CD4-positive, alpha-beta T cell (primary cell): ENCODE data around the gene TMED10. TPM values are rescaled to one million over a fixed set of nuclear protein-coding genes. Genes with fewer than 3 reads are reported as not detected.

ENCODE experiments used
- ATAC-seq: fragments of 200-7000 bp; cut with Tn5 transposase; one replicate; pipeline ENCODE4 v1.10.0; 2022; ENCODE audit warnings: mild to moderate bottlenecking; ENCODE audit not compliant: poor library complexity
- CTCF ChIA-PET: fragments of 350-600 bp; sonication (Branson Sonifier 250); formaldehyde crosslinking; loops from one replicate; lab custom pipeline; 2021; ENCODE audit warnings: antibody characterized with exemption, inconsistent platforms; lab: Charles Lee
- POLR2A ChIA-PET: fragments of 350-600 bp; sonication (Branson Sonifier 250); formaldehyde crosslinking; loops from one replicate; lab custom pipeline; 2021; ENCODE audit warnings: antibody characterized with exemption, inconsistent platforms; lab: Charles Lee
- DNase-seq, 14 experiments: peaks; one replicate each; pipeline ENCODE4 v3.0.0-alpha.2; 2013 to 2020; ENCODE audit warnings: mixed read lengths in 2 of 14
- H3K27ac ChIP-seq, 2 donors: one replicate each; pipeline versions ENCODE4 v1.5.1 to v1.7.0; 2013; ENCODE audit warnings: low read length in 2 of 2, low read depth in 1 of 2, mild to moderate bottlenecking in 1 of 2
- H3K27me3 ChIP-seq, 2 experiments: 1 replicate in 1 of 2; 2 replicates in 1 of 2; pipeline versions ENCODE4 v1.6.1 to v1.7.0; 2013; ENCODE audit warnings: low read length in 2 of 2, control low read depth in 1 of 2, mild to moderate bottlenecking in 1 of 2, moderate library complexity in 1 of 2; ENCODE audit not compliant: insufficient read depth in 2 of 2, control insufficient read depth in 1 of 2
- H3K36me3 ChIP-seq: one replicate; pipeline ENCODE4 v1.6.1; 2013; ENCODE audit warnings: low read length, control low read depth; ENCODE audit not compliant: insufficient read depth
- H3K4me1 ChIP-seq: one replicate; pipeline ENCODE4 v1.6.1; 2013; ENCODE audit warnings: low read length, control low read depth; ENCODE audit not compliant: insufficient read depth
- H3K4me3 ChIP-seq: one replicate; pipeline ENCODE4 v1.5.1; 2013; ENCODE audit warnings: mild to moderate bottlenecking, low read length, moderate library complexity
- H3K9me3 ChIP-seq, 2 experiments: 1 replicate in 1 of 2; 2 replicates in 1 of 2; pipeline versions ENCODE4 v1.6.1 to v1.7.0; 2013; ENCODE audit warnings: low read length in 2 of 2, mild to moderate bottlenecking in 2 of 2, control low read depth in 1 of 2, moderate library complexity in 1 of 2; ENCODE audit not compliant: control insufficient read depth in 1 of 2, insufficient read depth in 1 of 2
- H3K27ac Mint-ChIP-seq: one replicate; pipeline ENCODE4 v1.8.0; 2020; ENCODE audit warnings: mixed read lengths
- H3K27me3 Mint-ChIP-seq: one replicate; pipeline ENCODE4 v1.8.0; 2021; ENCODE audit warnings: mixed read lengths
- H3K36me3 Mint-ChIP-seq: one replicate; pipeline ENCODE4 v1.8.0; 2021; ENCODE audit warnings: low read depth, mixed read lengths
- H3K4me1 Mint-ChIP-seq: one replicate; pipeline ENCODE4 v1.8.0; 2021; ENCODE audit warnings: low read depth, mixed read lengths
- H3K4me3 Mint-ChIP-seq: one replicate; pipeline ENCODE4 v1.8.0; 2020; ENCODE audit warnings: mild to moderate bottlenecking, mixed read lengths
- H3K9me3 Mint-ChIP-seq: one replicate; pipeline ENCODE4 v1.8.0; 2020; ENCODE audit warnings: mixed read lengths
- CTCF ChIP-seq: fragments of 200-600 bp; IDR thresholded peaks from one replicate; pipeline ENCODE4 v1.8.0; 2022; ENCODE audit warnings: antibody characterized with exemption, mild to moderate bottlenecking
- intact Hi-C, 2 experiments: fragments of 100-400 bp; cut with DNase I in 1 of 2; cut with micrococcal nuclease in 1 of 2; formaldehyde crosslinking; loops; one replicate each; pipeline versions ENCODE4 v1.15.1 to v1.9.0; 2023 to 2025; cut with DNase I, micrococcal nuclease
- total RNA-seq, 174 experiments: library from RNA in 2 of 174; stranded (reverse) in 2 of 174; gene quantifications; one replicate each; pipeline ENCODE4 v1.2.3 and lab custom pipeline; 2021 to 2026

TMED10 gene
- total RNA-seq, 2 experiments from 2014 or later: 153 to 156 TPM

- Histone ChIP-seq H3K27me3 (no peaks in the 10 kb centered on the region), H3K27ac (no peak overlapping the region), H3K4me3 (no peak overlapping the region), H3K36me3 (no peaks in the 10 kb centered on the region), H3K9me3 (no peaks in the 10 kb centered on the region), H3K4me1 (peaks cover 21% of the 10 kb centered on the region)
- TF ChIP-seq CTCF: no peak
- CTCF ChIA-PET: interaction anchor here (0.6 to 0.7 kb wide), 3 partner anchors 34 to 212 kb away, joined by 3 to 4 read pairs (median 3); no protein-coding TSS in a partner anchor
- no peak overlapping the region for H3K4me3 Mint-ChIP-seq
- POLR2A ChIA-PET: no interaction called here
- peaks cover 32% of the 10 kb centered on the region for H3K4me1 Mint-ChIP-seq
- H3K27me3 Mint-ChIP-seq: no peaks in the 10 kb centered on the region
- H3K9me3 Mint-ChIP-seq: no peaks in the 10 kb centered on the region
- ATAC-seq (no peak), DNase-seq (no peak)
- H3K36me3 Mint-ChIP-seq: no peaks in the 10 kb centered on the region
- intact Hi-C loops: no loop called here
- H3K27ac Mint-ChIP-seq: no peak overlapping the region
These were observed 41.2 kb upstream of the TMED10 start for GRCh38 chr14:75217508-75218206.

- Histone ChIP-seq H3K27me3 (no peaks in the 10 kb centered on the region), H3K27ac (no peak overlapping the region), H3K4me1 (peaks cover 21% of the 10 kb centered on the region), H3K4me3 (no peak overlapping the region), H3K36me3 (no peaks in the 10 kb centered on the region), H3K9me3 (no peaks in the 10 kb centered on the region)
- TF ChIP-seq CTCF: no peak
- Mint-ChIP-seq H3K27me3 (no peaks in the 10 kb centered on the region), H3K4me3 (no peak overlapping the region), H3K36me3 (no peaks in the 10 kb centered on the region), H3K4me1 (peaks cover 33% of the 10 kb centered on the region), H3K9me3 (no peaks in the 10 kb centered on the region), H3K27ac (no peak overlapping the region)
- intact Hi-C loops: no loop called here
- ATAC-seq: no peak
- ChIA-PET POLR2A (no interaction called here), CTCF (no interaction called here)
- no peak for DNase-seq
These were observed 40.1 kb upstream of the TMED10 start for GRCh38 chr14:75216427-75217006.

GRCh38 chr14:75215520-75215919 lies 39.1 kb upstream of the TMED10 start:
- DNase-seq (peak in 2 of 14 experiments; percentile 16 to 30), ATAC-seq (no peak)
- ChIA-PET CTCF (no interaction called here), POLR2A (no interaction called here)
- no peaks in the 10 kb centered on the region for H3K9me3 ChIP-seq
- no peak overlapping the region for H3K4me3 ChIP-seq
- H3K4me3 Mint-ChIP-seq: no peak overlapping the region
- H3K27ac Mint-ChIP-seq: no peak overlapping the region
- peaks cover 33% of the 10 kb centered on the region for H3K4me1 Mint-ChIP-seq
- no peak for TF ChIP-seq CTCF
- intact Hi-C loops: no loop called here
- no peak overlapping the region for H3K27ac ChIP-seq
- H3K27me3 ChIP-seq: no peaks in the 10 kb centered on the region
- H3K27me3 Mint-ChIP-seq: no peaks in the 10 kb centered on the region
- peaks cover 21% of the 10 kb centered on the region for H3K4me1 ChIP-seq
- H3K36me3 Mint-ChIP-seq: no peaks in the 10 kb centered on the region
- no peaks in the 10 kb centered on the region for H3K36me3 ChIP-seq
- H3K9me3 Mint-ChIP-seq: no peaks in the 10 kb centered on the region
